ENCODE data around the gene SLC6A7.

Gene SLC6A7

DNA sequence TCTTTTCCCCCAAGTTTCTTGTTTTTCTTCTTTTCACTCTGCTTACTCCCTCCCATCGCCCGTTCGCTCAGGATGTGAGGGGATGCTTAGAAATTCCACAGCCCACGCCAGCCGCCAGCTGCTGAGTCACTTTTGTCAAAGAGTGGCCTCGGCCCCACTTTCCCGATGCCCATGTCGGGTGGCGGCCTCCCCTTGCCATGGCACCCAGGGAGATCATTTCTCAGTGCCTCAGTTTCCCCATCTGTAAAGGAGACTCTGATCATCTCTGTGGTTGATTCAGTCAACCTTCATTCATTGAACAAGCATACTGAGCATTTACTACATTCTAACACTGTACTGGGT is 33.9 kb upstream of the SLC6A7 start:
- no peak for DNase-seq

DNA sequence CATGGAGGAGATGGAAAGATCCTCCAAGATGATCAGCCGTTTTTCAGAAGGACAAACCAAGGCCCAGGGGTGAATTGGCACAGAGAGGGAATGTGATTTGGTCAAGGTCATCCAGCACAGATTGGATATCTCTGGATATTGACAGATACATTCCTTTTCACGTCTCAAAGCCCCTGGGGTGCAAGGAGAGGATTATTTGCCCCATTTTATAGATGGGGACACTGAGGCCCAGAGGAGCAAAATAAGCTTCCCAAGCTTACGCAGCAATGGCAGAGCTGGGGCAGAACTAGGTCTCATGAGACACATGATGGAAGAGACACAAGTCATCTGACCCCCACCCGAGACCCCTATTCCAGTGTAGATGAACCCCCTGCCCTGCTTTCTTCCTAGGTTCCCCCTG is 33.3 kb upstream of the SLC6A7 start:
- DNase-seq, result no peak

DNA sequence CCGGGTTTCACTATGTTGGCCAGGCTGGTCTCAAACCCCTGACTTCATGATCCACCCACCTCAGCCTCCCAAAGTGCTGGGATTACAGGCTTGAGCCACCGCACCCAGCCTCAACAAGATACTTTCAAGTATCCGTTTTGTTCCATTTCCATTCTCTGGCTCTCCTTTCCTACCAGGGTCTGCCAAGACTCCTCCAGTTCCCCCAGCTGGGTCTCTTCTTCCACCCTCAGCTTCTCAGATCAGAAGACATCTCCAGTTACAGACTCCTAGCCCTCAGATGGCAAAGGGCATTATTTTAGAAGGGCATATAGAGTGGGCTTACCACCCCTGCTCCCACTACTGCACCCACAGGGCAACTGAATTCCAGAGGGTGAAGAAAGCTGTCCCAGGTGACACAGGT is 32.7 kb upstream of the SLC6A7 start:
- no peak for DNase-seq

DNA sequence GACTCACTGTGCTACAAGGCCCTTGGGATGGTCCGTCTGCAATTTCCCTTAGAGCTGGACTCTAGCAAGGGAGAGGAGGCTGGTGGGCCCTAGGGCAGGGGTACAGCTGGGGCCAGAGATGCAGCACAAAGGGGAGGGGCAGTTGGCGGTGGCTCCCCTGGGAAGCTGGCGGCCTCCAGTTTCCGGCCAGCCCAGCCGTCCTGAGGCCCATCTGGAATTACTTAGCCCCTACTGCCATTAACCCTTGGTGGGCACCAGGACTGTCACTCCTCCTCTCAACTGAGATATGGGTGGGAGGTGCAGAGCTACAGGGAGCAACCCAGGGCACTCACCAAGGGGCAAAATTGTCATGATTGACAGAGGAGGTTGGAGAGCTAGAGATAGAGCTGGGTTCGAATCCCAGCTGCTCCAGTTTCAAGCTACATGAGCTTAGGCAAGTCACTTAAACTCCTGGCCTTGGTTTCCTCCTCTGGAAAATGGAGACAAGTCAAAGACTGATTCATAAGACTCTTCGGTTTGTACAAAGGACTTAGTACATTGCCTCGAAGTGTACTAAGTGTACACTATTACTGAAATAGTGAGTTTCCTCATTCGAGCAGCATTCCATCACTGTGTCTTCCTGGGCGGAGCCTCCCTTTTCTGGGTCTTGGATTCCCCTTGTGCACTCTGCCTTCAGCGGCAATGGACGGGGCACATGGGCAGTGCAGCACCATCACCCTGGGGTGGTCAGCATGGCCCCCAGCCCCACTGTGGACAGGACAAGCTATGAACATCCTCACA is 31.5 kb upstream of the SLC6A7 start:
- DNase-seq, result no peak

DNA sequence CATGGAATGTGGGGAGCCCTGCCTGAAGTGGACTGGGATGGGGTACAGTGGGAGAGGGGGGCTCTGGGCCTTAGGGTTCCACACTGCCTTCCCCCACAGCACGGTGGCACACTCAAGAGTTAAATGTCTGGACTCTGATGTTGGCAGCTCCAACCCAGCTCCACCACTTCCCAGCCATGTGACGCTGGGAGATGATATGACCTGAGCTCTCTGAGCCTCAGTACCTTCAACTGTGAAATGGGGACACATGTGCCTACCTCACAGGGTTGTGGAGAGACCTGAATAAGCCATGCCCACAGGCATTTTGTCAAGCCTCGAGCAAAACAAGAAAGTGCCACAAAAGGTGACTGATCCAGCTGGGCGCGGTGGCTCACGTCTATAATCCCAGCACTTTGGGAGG is 30.8 kb upstream of the SLC6A7 start:
- DNase-seq, result no peak

DNA sequence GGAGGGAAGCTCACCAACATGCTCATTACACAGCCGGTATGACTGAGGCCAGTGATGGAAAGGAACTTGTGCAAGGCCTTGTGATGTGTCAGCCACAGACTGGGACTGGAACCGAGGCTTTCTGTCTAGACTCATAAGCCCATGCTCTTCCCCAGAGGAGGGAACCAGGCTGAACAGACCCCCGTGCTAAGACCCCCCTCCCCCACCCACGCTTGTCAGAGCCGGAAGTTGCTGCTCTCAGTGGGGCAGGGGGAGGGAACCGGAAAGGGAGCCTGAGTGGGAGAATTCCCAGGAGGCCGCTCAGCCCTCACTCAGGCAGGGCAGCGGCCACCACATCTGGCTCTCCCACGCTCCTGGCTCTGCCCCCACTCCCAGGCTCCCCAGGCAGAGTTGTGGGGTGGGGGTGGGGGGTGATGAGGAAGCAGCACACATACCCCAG is 30.1 kb upstream of the SLC6A7 start:
- no peak for DNase-seq

DNA sequence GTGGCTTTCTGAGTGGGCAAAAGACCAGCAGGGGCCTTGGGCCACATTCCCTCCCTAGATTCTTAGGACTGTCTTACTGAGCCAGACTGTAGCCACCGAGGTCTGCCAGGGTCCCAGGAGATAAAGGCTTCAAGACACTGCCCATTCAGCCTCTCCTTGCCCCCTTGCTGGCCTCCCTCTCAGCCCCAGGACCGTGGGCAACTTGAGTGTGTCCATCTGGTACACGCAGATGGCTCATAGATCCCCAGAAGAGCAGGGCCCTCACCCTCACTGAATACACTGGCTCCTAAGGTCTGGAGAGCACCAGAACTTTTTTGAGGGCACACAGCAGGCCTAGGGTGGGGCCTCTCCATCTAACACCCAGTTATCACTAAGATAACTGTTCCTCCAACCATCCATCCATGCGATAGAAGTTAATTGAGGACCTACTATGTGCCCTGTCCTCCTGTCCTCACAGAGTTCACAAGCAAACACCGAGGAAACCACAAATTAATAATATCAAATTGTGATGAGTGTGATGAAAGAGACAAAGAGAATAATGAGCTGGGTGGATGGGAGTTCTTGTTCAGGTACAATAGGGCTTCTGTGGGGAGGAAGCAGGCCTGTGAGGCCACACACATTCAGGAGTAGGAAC is 29.3 kb upstream of the SLC6A7 start:
- DNase-seq, result no peak

DNA sequence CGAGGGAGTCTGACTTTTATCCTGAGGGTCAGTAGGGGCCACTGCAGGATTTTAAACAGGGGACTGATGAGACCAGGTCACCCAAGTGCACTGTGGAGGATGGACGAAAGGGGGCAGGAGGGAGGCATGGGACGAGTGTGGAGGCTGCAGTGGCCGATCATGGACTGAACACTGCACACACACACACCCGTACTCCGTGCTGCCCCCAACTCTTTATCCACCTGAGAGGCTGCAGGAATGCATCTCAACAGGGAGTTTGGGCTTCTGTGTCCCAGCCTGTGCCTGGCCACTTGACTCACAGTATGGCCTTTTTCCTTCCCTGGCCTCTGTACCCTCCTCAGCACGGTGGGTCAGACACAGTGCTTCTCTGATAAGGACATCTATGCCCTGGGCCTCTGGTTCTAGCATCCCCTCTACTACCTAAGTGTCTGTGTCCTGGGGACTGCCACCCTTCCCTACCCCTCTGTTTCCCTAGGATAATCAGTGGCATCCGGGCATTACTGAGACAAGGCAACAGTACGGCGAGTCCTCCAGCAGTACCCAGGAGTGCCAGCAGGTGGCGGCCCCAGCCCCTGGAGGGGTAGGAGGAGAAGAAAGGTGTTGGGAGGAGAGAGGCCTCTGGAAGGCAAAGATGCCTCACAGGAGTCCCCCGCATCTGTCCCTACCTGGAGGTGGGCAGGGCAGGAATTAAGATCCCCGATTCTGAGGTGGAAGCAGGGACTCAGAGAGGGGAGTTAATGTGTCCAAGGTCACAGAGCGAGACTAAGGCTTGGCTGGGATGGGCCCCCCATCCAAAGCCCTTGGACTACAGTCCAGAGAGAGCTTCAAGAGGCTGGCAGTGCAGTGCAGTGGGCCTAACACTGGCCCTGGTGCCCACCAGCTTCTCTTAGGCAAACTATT is 28.4 kb upstream of the SLC6A7 start:
- peak; percentile 27 for DNase-seq

DNA sequence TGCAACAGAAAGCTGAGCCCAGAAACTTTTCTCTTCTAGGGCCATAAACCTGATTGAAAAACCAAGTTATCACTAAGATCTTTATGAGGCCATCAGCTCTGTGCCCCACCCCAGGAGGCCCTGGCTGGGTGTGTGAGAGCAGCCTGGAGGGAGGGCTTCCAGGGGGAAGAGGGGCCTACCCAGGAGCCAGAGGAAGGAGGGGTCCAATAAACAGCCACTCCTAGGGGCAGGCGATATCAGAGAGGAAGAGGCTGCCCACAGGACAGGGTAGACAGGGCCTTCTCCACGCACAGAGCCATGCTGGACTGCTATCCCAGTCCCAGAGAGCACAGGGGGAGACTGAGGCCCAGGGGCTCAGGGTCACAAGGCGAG is 27.7 kb upstream of the SLC6A7 start:
- DNase-seq, result no peak

DNA sequence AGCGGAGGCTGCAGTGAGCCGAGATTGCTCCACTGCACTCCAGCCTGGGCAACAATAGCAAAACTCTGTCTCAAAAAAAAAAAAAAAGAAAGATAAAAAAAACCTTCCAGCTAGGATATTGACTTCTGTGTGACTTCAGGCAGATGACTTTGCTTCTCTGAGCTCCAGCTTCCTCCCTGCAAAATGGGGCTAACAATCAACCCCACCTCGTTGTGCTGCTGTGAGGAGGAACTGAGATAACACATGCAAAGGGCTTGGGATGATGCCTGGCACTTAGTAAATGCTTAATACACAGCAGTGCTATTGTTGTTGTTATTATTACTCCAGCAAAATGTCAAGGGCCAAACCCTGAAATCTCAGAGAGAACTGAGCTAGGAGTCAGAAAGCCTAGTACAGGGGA is 26.8 kb upstream of the SLC6A7 start:
- DNase-seq, result no peak

DNA sequence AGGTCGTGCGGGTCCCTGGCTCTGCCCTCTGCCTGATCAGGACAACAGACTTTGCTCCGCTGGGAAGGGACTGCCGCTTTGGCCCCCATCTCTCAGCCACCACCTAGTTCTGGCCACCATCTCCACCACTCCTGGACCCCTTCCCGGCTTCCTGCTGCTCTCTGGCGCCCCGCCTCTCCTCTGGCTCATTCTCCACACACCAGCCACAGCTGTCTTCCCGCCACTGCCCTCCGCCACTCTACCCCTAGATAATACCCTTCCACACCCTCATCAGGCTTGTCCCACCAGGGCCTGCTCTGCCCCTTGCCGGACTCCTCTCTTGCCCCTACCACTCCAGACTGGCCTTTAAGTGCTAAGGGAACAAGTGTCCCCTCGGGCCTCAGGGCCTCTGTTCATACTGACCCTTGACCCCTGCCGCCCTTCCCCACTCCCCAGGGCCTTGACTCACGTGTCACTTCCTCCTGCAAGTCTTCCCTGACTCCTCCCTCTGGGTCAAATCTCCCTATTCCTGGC is 26.3 kb upstream of the SLC6A7 start:
- no peak for DNase-seq

DNA sequence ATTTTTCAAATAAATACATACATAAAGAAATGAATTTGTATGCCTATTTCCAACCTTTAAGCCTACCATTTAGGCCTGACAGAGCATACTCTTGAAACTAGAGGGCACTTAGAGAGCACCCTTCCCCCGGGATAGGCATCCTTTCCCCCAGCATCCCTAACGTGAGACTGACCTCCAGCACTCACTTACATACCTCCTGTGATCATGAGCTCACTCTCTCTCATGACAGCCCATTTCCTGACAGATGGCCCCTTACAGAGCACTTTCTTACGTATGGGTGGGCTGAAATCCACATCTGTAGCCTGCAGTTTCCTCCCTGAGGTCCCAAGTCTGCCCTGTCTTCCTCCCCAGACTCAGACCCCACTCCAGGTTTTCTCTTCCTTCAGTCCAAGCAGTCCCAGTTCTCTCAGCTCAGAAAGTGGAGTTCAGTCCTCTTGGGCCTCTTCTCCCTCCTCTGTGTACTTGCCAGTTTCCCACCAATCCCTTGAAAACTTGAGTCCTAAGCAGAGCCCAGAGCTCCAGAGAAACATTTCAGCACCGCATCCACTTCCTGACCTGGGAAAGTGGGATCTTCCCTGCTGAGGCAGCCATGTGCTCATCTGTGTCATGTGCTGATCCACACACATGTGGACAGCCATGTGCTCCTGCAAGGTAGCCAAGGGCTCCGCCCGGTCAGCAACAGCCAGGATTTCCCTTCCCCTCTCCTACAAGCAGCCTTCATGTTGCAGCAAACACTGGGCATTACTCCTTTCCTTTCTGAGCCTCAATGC is 25.5 kb upstream of the SLC6A7 start:
- no peak for DNase-seq

DNA sequence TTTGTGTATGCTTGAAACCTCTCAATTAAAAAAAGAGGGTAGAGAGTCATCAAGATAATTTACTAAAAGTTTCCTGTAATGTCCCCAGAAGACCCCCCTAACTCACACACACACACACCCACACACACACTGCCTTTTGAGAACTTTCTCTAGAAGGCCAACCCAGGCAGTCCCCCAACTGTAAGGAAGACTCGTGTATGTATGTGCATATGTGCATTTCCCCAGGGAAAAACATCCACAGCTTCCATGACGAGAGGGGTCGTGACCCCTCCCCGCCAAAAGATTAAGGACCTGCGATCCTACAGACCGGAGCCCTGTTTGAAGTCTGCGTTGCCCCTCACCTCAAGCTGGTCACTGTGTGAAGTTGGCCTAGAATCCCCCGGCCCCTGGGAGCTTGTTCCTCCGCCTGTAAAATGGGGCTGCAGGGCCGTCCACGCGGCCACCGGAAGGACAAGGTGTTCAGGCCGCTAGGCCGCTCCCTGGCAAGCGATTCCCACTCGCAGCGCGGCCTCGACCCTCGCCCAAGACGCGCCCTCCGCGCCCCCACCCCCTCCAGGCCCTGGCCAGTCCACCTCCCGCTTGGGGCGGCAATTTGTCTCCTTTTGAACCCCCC is 23.7 kb upstream of the SLC6A7 start:
- no peak for DNase-seq

DNA sequence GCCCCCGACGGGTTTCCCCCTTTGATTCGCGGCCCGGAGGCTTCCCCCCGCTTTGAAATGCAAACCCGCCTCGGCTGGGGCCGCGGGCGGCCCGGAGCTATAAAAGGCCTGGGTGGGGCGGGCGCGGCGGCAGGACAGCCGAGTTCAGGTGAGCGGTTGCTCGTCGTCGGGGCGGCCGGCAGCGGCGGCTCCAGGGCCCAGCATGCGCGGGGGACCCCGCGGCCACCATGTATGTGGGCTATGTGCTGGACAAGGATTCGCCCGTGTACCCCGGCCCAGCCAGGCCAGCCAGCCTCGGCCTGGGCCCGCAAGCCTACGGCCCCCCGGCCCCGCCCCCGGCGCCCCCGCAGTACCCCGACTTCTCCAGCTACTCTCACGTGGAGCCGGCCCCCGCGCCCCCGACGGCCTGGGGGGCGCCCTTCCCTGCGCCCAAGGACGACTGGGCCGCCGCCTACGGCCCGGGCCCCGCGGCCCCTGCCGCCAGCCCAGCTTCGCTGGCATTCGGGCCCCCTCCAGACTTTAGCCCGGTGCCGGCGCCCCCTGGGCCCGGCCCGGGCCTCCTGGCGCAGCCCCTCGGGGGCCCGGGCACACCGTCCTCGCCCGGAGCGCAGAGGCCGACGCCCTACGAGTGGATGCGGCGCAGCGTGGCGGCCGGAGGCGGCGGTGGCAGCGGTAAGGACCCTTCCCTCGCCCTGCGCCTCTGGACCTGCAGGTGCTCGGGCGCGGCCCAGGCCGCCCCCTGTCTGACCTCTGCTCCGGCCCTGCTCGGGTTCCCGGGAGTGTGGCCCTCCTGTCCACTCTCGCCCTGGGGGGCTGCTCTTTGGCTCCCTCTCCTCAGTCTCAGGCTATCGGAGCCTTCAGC is 23.0 kb upstream of the SLC6A7 start, which contains the start of gene CDX1:
Gene CDX1 (plus strand): TSS at position 129 of the 862 bp plus-strand sequence. CDS start 99 bp downstream, at position 228.
- no peak for DNase-seq

DNA sequence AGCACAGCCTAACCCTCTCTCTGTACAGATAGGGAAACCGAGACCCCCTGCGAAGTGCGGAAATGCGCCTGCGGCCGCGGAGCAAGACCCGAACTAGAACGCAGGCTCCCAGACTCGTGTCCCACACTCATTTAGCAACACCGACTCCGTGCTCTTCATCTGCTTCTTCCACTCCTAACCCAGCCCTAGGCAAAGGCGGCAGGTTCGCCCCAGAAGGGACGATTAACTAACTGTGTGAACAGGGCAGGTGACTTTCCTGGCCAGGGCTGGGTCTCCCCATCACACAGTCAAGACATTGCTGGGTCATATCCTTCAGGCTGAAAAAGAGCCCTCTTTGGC is 22.4 kb upstream of the SLC6A7 start:
- no peak for DNase-seq

DNA sequence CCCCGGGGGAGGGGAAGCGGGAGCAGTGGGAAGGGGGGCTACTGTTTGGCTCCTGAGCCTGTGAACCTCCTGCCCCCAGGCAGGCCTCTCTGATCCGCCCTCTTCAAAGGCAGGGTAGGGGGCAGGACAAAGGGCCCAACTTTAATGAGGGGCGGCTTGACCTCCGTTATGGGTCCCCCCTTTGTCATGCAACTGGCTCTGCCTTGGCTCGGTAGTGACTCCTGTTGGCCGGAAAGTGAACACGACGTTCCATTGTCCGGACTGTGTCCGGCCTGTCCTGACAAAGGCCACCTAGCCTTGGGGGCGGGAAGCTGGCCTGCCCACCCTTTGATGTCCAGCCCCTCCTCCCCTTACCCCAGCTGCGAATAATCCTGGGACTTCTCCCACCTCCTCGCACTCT is 22.0 kb upstream of the SLC6A7 start:
- no peak for DNase-seq

DNA sequence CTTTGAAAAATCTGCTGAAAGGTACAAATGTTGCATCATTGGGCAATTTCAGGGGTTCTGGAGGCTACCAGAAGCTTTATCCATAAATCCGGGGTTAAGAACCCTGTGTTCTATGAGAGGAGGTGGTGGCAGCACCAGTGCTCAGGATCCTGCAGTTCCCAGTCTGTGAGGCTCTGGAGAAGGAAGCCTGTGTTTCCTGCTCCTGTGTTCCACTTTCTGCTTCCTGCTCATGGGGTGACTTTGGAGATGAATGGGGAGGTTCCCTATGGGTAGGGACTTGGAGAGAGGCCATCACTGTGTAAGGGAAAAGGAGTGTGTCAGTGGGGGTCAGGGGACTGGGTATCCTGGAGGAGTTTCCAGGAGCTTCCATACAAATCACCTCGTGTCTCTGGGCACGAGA is 21.0 kb upstream of the SLC6A7 start:
- DNase-seq, result no peak

DNA sequence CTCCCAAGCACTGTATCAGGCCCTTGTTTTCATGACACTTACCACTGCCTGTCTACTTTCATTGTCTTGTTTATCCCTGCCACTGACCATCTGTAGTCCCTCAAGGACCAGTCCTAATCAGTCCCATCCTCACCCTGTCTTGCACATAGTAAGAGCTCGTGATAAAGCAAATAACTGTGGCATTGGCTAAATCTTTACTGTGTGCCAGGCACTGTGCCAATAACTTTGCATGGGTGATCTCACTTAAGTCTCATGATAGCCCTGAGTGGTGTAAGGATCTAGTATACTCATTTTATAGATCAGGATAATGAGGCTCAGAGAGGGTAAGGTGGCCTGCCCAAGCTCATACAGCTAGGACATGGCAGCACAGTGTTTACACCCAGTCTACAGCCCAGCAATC is 17.7 kb upstream of the SLC6A7 start:
- DNase-seq, result no peak

DNA sequence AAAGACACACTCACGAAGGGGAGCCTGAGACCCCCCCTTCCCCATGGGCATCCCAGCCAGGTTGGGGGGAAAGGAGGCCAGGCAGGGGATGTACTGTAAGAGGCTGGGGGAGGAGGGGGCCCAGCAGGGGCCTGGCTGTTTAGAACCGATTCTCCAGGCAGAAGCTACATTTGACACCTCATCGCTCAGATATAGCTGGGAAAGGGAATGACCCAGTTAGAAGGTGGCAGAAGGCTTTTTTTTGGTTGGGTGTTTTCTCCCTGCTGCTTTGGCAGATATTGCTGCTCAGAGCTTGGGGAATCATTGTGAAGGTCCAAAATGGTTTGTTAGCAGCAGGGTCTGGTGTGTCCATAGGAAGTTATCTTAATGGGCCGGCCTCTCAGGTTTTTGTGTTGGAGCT is 17.3 kb upstream of the SLC6A7 start:
- no peak for DNase-seq

DNA sequence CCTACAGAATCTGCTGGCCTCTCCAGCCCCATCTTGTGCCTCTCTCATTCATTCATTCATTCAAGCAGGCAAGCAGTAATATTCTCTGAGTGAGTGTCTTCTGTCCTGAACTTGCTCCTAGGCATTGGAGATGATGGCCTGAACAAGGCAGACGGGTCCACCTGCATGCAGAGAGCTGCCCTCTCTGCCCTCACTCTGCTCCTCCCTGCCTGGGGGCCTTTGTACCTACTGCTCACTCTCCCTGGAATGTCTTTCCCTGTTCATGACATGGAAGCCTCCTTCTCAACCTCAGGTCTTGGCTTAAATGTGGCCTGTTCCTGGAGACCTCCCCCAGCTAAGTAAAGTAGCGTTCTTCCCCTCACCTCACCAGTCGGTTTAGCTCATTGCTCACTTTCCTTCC is 16.7 kb upstream of the SLC6A7 start:
- DNase-seq, result no peak

DNA sequence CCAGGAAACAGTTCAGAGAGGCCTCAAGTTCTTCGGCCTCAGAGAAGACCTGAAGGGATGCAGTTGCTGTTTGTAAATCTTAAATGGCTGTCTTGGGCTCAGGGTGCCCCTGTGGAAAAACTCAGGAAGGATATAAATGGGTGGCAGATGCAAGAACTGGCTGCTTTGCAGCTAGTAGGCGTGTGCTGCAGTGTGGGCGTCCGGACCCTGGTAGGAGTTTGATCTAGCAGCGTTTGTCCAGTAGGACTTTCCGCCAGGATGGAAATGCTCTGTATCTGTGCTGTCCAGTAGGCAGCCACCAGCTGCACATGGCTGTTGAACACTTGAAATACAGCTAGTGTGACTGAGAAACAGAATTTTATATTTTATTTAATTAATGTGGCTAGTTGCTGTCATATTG is 15.6 kb upstream of the SLC6A7 start:
- DNase-seq, result no peak

DNA sequence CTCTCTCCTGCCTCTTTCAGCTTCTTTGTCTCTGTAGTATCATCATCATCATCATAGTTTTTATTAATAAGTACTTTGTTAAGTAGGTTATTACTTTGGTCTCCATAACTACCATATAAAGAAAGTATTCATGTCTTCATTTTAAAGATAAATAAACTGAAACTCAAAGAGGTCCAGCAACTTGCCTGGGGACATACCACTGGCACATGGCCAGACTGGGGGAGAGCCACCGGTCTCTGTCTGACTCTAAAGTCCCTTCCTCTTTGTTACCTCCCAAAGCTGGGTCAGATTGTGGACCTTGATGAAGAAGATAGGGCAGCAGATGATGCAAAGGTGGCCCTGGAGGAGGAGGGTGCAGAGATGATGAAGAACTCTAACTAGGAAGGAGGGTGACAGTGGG is 14.8 kb upstream of the SLC6A7 start:
- no peak for DNase-seq
